Neural progenitor cell (in vitro differentiated cells): ENCODE results near the gene OMP. TPM values are rescaled to one million over a fixed set of nuclear protein-coding genes. Genes with fewer than 3 reads are reported as not detected.

Source experiments
- DNase-seq: peaks from one replicate; pipeline ENCODE4 v3.0.0-alpha.2; 2016; ENCODE audit warnings: low spot score
- H2AFZ ChIP-seq: fragments of 200-600 bp; sonication (generic); replicated peaks from 2 replicates; pipeline ENCODE4 v1.6.1; 2016; ENCODE audit warnings: antibody characterized with exemption
- H3F3A ChIP-seq: fragments of 200-600 bp; sonication (generic); 2 replicates; pipeline ENCODE4 v1.6.1; 2016; ENCODE audit warnings: antibody characterized with exemption, low read depth
- H3K27ac ChIP-seq: fragments of 200-600 bp; sonication (generic); 2 replicates; pipeline ENCODE4 v1.5.1; 2016; ENCODE audit warnings: mild to moderate bottlenecking
- H3K27me3 ChIP-seq: fragments of 200-600 bp; sonication (generic); 2 replicates; pipeline ENCODE4 v1.6.1; 2016; ENCODE audit warnings: mild to moderate bottlenecking, moderate library complexity
- H3K36me3 ChIP-seq: fragments of 200-600 bp; sonication (generic); 2 replicates; pipeline ENCODE4 v1.5.1; 2016
- H3K4me1 ChIP-seq: fragments of 200-600 bp; sonication (generic); 2 replicates; pipeline ENCODE4 v1.6.1; 2016; ENCODE audit warnings: mixed run types
- H3K4me2 ChIP-seq: fragments of 200-600 bp; sonication (generic); 2 replicates; pipeline ENCODE4 v1.6.1; 2016
- H3K4me3 ChIP-seq: fragments of 200-600 bp; sonication (generic); 2 replicates; pipeline ENCODE4 v1.5.1; 2016
- H3K79me2 ChIP-seq: fragments of 200-600 bp; sonication (generic); 2 replicates; pipeline ENCODE4 v1.6.1; 2016; ENCODE audit warnings: low read depth
- H3K9ac ChIP-seq: fragments of 200-600 bp; sonication (generic); 2 replicates; pipeline ENCODE4 v1.6.1; 2016
- H3K9me3 ChIP-seq: fragments of 200-600 bp; sonication (generic); 2 replicates; pipeline ENCODE4 v1.5.1; 2016; ENCODE audit warnings: low read depth
- H4K20me1 ChIP-seq: fragments of 200-600 bp; sonication (generic); 2 replicates; pipeline ENCODE4 v1.6.1; 2016; ENCODE audit warnings: low read depth
- H3K27ac Mint-ChIP-seq: 3 replicates; pipeline ENCODE4 v1.8.0; 2021; ENCODE audit warnings: mixed read lengths
- H3K27me3 Mint-ChIP-seq: 2 replicates; pipeline ENCODE4 v1.8.0; 2022; ENCODE audit warnings: low read depth, mild to moderate bottlenecking, inconsistent platforms, moderate library complexity, mixed read lengths; ENCODE audit not compliant: insufficient read depth
- H3K36me3 Mint-ChIP-seq: 3 replicates; pipeline ENCODE4 v1.8.0; 2021; ENCODE audit warnings: mixed read lengths
- H3K4me1 Mint-ChIP-seq: 3 replicates; pipeline ENCODE4 v1.8.0; 2021; ENCODE audit warnings: mixed read lengths
- H3K4me3 Mint-ChIP-seq: 3 replicates; pipeline ENCODE4 v1.8.0; 2021; ENCODE audit warnings: mild to moderate bottlenecking, moderate library complexity, mixed read lengths
- H3K9me3 Mint-ChIP-seq: 3 replicates; pipeline ENCODE4 v1.8.0; 2020; ENCODE audit warnings: mixed read lengths
- EZH2 ChIP-seq: fragments of 200-600 bp; sonication (generic); IDR thresholded peaks from 2 replicates; pipeline ENCODE4 v1.6.1; 2017; ENCODE audit warnings: antibody characterized with exemption, mild to moderate bottlenecking, moderate library complexity
- EZH2phosphoT487 ChIP-seq: fragments of 200-600 bp; sonication (generic); IDR thresholded peaks from 2 replicates; pipeline ENCODE4 v1.6.1; 2017; ENCODE audit warnings: antibody characterized with exemption
- total RNA-seq: library from RNA; depleted of rRNA; stranded (reverse); fragments of >200 nt; gene quantifications from 2 replicates; pipeline ENCODE4 v1.2.3, GENCODE V29; 2015; ENCODE audit warnings: low replicate concordance
- TF ChIP-seq, protein P1 (sequence below): fragments of 200-600 bp; sonication (generic); IDR thresholded peaks from 2 replicates; pipeline ENCODE4 v1.5.1; 2017; ENCODE audit warnings: antibody characterized with exemption, mild to moderate bottlenecking

OMP gene
- total RNA-seq, 1 donor from 2014 or later = not detected

DNA sequence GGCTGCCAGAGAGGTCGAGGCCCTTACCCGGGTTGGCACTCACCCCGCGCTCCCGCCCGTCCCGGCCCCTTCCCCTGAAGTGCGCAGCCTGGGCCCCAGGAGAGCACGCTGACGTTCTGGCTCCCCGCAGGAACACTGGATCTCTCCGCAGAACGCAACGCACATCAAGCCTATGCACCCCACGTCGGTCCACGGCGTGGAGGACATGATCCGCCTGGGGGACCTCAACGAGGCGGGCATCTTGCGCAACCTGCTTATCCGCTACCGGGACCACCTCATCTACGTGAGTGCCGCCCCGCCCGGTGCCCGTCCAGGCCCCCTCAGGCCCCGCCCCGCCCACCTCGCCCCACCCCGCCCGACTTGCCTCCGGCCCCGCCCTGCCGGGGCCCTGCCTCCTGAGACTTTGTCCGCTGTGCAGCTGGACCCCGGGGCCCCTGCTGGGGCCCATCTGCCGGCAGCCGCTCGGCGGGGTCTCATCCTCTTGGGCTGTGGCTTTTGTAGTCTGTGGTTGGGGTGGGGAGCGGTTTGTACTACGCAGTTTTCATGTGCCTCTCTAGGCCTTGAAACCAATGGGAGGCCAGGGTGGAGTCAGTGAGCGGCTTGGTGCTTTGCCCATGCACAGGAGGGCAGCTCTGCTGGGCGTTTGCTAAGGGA, 45.2 kb downstream of the OMP start:
- no peak overlapping the region for H3K9ac ChIP-seq
- H3K27ac ChIP-seq = no peak overlapping the region
- Mint-ChIP-seq H3K4me3 (peak overlapping the region; percentile 71), H3K27ac (peak overlapping the region; percentile 58), H3K4me1 (peaks cover 36% of the 10 kb centered on the region), H3K27me3 (peaks cover 8% of the 10 kb centered on the region), H3K9me3 (no peaks in the 10 kb centered on the region), H3K36me3 (no peaks in the 10 kb centered on the region)
- H3K4me1 ChIP-seq = peaks cover 33% of the 10 kb centered on the region
- DNase-seq = peak; percentile 89
- H3K4me2 ChIP-seq = peak overlapping the region; percentile 77
- no peaks in the 10 kb centered on the region for H3K36me3 ChIP-seq
- H4K20me1 ChIP-seq = no peaks in the 10 kb centered on the region
- H3K4me3 ChIP-seq = peak overlapping the region; percentile 36
- peaks cover 22% of the 10 kb centered on the region for H3F3A ChIP-seq
- TF ChIP-seq EZH2 = no peak
- no peak for TF ChIP-seq EZH2phosphoT487
- TF ChIP-seq, protein P1, sequence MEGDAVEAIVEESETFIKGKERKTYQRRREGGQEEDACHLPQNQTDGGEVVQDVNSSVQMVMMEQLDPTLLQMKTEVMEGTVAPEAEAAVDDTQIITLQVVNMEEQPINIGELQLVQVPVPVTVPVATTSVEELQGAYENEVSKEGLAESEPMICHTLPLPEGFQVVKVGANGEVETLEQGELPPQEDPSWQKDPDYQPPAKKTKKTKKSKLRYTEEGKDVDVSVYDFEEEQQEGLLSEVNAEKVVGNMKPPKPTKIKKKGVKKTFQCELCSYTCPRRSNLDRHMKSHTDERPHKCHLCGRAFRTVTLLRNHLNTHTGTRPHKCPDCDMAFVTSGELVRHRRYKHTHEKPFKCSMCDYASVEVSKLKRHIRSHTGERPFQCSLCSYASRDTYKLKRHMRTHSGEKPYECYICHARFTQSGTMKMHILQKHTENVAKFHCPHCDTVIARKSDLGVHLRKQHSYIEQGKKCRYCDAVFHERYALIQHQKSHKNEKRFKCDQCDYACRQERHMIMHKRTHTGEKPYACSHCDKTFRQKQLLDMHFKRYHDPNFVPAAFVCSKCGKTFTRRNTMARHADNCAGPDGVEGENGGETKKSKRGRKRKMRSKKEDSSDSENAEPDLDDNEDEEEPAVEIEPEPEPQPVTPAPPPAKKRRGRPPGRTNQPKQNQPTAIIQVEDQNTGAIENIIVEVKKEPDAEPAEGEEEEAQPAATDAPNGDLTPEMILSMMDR = no peak
- H2AFZ ChIP-seq = peak overlapping the region; percentile 82
- H3K27me3 ChIP-seq = peaks cover 4% of the 10 kb centered on the region
- H3K79me2 ChIP-seq = no peaks in the 10 kb centered on the region
- H3K9me3 ChIP-seq = no peaks in the 10 kb centered on the region

DNA sequence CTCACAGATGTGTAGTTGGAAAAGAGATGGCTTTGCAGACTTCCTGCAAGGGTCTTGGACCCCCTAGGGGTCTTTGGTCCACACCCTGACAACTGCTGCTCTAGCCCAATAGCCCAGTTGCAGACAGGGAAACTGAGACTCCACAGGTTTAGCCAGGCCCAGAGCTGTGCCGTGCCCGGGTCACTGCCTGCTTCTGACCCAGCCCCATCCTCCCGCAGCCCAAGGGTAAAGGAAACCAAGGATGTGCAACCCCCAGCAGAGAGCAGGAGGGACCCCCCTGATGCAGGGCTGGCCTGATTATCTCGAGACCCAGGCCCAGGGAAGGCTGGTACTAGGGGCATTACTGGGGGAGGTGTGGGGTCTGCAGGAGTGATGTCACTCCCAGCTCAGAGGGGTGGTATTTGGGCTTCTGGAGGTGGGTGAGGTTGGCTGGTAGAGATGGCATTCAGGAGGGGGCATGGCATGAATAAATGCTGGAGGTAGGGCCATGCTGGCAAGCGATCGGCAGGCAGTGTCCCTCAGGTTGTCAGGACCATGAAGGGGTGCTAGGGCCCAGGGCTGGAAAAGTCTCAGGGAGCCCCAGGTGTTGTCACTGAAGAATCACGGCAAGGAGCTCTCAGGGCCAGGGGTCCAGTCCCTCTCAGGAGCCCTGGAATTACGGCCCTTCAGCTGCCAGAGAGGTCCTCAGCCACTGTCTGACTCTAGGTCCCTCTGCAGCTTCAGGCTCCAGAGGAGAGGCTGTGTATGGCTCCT, 46.5 kb downstream of the OMP start:
- H3K27me3 Mint-ChIP-seq = peaks cover 10% of the 10 kb centered on the region

DNA sequence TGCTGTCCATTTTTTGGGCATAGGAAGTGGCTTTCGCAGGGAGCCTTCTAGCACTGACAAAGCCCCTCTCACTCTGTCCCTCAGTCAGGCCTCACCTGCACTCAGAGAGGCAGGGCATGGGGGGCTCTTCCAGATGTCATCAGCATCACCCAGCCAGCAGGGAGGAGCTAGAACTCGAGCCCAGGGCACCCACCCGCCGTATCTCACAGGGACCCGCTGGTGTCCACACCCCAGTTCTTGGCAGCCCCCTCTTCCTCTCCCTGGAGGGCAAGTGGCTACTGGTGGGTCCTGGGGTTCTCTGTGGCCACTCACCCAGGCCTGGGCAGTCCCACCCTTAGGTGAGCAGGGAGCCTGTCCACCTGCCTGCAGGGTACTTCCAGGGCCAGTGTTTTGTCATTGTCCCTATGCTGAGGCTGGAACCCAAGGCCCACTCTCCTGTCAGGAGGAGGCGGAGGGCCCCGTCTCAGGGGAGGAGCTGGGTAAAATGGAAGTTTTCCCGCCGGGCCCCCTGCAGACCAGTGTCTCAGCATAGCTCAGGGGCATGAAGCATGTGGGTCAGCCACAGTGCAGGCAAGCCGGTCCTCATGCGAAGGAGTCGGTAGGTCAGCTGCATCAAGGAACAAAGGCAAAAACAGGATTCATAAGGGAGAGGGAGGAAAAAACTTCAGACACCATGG, 47.2 kb downstream of the OMP start:
- Histone ChIP-seq H3K36me3 (no peaks in the 10 kb centered on the region), H3K4me3 (no peak overlapping the region), H3K4me2 (no peak overlapping the region), H2AFZ (peak overlapping the region; percentile 68), H3K79me2 (no peaks in the 10 kb centered on the region), H3K9me3 (no peaks in the 10 kb centered on the region), H4K20me1 (no peaks in the 10 kb centered on the region), H3K27me3 (peaks cover 4% of the 10 kb centered on the region), H3K27ac (no peak overlapping the region), H3F3A (peaks cover 22% of the 10 kb centered on the region), H3K9ac (no peak overlapping the region), H3K4me1 (peaks cover 33% of the 10 kb centered on the region)
- DNase-seq = no peak
- Mint-ChIP-seq H3K9me3 (no peaks in the 10 kb centered on the region), H3K4me1 (peaks cover 38% of the 10 kb centered on the region), H3K27ac (no peak overlapping the region), H3K27me3 (peaks cover 10% of the 10 kb centered on the region), H3K4me3 (no peak overlapping the region), H3K36me3 (no peaks in the 10 kb centered on the region)
- TF ChIP-seq EZH2phosphoT487 = no peak
- TF ChIP-seq, protein P1 = no peak

More for the DNA sequence above, 46.5 kb downstream of the OMP start:
- Histone ChIP-seq H3K27ac (no peak overlapping the region), H3K79me2 (no peaks in the 10 kb centered on the region), H3K4me1 (peaks cover 33% of the 10 kb centered on the region), H4K20me1 (no peaks in the 10 kb centered on the region), H3K36me3 (no peaks in the 10 kb centered on the region), H3K9me3 (no peaks in the 10 kb centered on the region), H3K4me3 (no peak overlapping the region), H3K9ac (no peak overlapping the region), H2AFZ (no peak overlapping the region), H3K4me2 (no peak overlapping the region), H3K27me3 (peaks cover 4% of the 10 kb centered on the region), H3F3A (peaks cover 22% of the 10 kb centered on the region)
- Mint-ChIP-seq H3K27ac (no peak overlapping the region), H3K36me3 (no peaks in the 10 kb centered on the region), H3K4me3 (no peak overlapping the region), H3K4me1 (peaks cover 39% of the 10 kb centered on the region), H3K9me3 (no peaks in the 10 kb centered on the region)
- TF ChIP-seq EZH2 = no peak
- TF ChIP-seq EZH2phosphoT487 = no peak
- TF ChIP-seq, protein P1 = no peak
- DNase-seq = no peak
